D721Med (cell line): ENCODE data around the gene RUNX1.

ENCODE experiments used
- DNase-seq: peaks from one replicate; pipeline ENCODE4 v3.0.0; 2011; ENCODE audit warnings: low spot score; ENCODE audit not compliant: insufficient read length
- FAIRE-seq: peaks from 2 replicates; lab custom pipeline; 2011; peaks lifted over from hg19 to GRCh38; lab: Jason Lieb, UNC
- TF ChIP-seq, protein P1 (sequence below): IDR thresholded peaks from 2 replicates; pipeline ENCODE4 v1.5.1; 2012; ENCODE audit warnings: mild to moderate bottlenecking, control low read depth; ENCODE audit not compliant: insufficient read depth; ENCODE audit errors: missing control alignments

The RUNX1 gene

DNA sequence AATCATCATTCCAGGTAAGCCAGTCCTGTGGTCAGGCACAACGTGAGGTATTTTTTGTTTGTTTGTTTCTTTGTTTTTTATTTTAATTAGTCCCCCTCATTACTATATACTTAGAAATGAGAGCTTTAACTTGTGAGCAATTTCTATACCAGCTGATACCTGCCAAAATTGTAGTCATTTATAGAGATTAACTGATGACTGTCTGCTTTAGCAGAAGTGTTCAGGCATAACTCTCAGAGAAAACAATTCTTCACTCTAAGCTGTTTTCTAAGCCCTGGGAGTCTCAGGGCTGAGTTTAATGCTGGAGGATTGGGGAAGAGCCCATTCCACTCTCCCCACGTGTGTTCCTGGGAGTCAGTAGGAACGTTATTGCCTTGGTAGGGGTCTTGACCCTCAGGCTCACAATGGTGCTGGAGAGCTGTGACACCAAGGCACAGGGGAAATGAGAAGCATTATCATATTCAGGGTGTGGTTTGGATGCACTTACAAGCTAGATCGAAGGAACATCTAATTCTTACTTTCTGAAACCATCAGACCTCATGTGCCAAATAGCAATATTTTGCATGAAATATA is 212.1 kb downstream of the RUNX1 start:
- TF ChIP-seq, protein P1, sequence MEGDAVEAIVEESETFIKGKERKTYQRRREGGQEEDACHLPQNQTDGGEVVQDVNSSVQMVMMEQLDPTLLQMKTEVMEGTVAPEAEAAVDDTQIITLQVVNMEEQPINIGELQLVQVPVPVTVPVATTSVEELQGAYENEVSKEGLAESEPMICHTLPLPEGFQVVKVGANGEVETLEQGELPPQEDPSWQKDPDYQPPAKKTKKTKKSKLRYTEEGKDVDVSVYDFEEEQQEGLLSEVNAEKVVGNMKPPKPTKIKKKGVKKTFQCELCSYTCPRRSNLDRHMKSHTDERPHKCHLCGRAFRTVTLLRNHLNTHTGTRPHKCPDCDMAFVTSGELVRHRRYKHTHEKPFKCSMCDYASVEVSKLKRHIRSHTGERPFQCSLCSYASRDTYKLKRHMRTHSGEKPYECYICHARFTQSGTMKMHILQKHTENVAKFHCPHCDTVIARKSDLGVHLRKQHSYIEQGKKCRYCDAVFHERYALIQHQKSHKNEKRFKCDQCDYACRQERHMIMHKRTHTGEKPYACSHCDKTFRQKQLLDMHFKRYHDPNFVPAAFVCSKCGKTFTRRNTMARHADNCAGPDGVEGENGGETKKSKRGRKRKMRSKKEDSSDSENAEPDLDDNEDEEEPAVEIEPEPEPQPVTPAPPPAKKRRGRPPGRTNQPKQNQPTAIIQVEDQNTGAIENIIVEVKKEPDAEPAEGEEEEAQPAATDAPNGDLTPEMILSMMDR = no peak
- FAIRE-seq (no peak), DNase-seq (no peak)

DNA sequence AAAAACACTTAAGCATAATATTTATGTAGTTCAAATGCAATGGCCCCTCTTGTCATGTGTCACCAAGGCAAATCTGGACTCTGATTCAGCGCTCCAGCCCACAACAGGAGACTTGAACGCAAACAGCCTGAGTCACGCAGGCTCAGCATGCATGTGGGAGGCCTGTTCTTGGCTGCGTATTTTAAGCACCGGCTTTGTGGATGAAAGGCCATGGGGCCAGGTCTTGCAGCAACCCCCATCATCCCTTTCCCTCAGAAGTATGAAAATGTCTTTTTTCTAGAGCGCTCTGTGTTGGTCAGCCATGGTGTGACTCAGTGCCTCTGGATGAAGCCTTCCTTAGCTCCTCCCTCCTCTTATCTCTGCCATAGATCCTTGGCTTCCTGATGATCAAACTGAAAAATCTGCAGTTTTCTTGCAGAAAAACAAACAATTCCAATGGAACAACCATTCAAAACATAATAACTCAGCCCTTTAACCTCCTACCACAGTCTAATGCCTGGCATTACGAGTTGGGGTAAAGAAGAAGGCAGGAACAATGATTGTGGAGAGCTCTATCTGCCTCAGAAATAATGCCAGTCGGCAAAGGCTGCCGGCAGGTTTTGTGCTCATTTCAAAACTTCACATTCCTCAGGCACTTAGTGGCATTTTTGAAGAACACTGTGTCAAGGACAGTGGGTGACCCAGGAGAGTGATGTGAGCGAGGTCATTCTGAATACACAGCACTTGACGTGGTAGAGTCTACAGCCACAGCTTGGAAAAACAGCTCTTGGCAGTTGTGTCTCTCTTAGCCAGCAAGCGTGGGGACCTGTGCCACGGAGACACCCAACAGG is 212.8 kb downstream of the RUNX1 start:
- TF ChIP-seq, protein P1 = no peak
- DNase-seq (no peak), FAIRE-seq (no peak)

GRCh38 chr21:34835526-34835925 is 213.6 kb downstream of the RUNX1 start:
- DNase-seq = no peak
- TF ChIP-seq, protein P1 = no peak
- FAIRE-seq = no peak

- DNase-seq = no peak
- FAIRE-seq = no peak
- TF ChIP-seq, protein P1 = no peak
Measured at GRCh38 chr21:34834852-34835501, 214.1 kb downstream of the RUNX1 start.

DNA sequence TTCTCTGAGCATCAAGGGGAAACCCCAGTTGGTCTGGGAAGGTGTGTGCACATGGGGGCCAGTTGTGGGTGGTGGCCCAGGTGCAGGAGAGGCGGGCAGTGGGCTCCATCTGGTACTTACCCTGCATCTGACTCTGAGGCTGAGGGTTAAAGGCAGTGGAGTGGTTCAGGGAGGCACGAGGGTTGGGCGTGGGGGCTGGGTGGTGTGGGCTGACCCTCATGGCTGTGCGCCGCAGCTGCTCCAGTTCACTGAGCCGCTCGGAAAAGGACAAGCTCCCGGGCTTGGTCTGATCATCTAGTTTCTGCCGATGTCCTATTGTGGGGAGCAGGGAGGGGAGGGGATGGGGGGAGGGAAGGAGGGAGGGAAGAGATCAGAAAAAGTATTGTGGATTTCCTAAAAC is 214.8 kb downstream of the RUNX1 start:
- TF ChIP-seq, protein P1 = no peak
- DNase-seq (no peak), FAIRE-seq (no peak)

DNA sequence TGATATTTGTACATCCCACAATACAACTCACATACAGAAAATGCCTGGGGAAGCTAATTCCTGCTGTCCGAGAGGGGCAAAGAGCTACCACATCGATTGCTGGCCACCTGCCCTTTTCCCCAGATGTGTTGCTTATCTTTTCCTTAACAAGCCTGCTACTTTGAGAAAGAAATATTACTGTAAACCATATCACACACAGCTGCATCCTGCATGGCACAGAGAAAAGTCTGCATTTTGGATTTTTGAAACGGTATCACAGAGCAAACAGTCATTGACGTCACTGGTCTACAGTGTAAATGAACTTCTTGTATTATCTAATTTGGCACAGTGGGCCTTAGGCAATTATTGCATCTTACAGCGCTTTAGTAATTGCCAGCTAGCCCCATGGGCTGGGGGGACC is 215.6 kb downstream of the RUNX1 start:
- FAIRE-seq (no peak), DNase-seq (no peak)
- TF ChIP-seq, protein P1 = no peak
